GM23248 (cell line): ENCODE data around the gene ZBED4. TPM values are rescaled to one million over a fixed set of nuclear protein-coding genes. Genes with fewer than 3 reads are reported as not detected.

Experiments
- DNase-seq: peaks from one replicate; pipeline ENCODE4 v3.0.0-alpha.2; 2015
- H2AFZ ChIP-seq: fragments of 200-600 bp; sonication (generic); 2 replicates; pipeline ENCODE4 v1.6.1; 2016; ENCODE audit warnings: antibody characterized with exemption
- H3F3A ChIP-seq: fragments of 200-600 bp; sonication (generic); 2 replicates; pipeline ENCODE4 v1.6.1; 2016; ENCODE audit warnings: mild to moderate bottlenecking, antibody characterized with exemption, mixed run types; ENCODE audit not compliant: insufficient read depth
- H3K27ac ChIP-seq: fragments of 200-600 bp; sonication (generic); 2 replicates; pipeline ENCODE4 v1.5.1; 2016; ENCODE audit warnings: mild to moderate bottlenecking
- H3K27me3 ChIP-seq: fragments of 200-600 bp; sonication (generic); replicated peaks from 2 replicates; pipeline ENCODE4 v1.6.1; 2016; ENCODE audit warnings: mild to moderate bottlenecking; ENCODE audit not compliant: insufficient read depth
- H3K36me3 ChIP-seq: fragments of 200-600 bp; sonication (generic); 2 replicates; pipeline ENCODE4 v1.6.1; 2016; ENCODE audit warnings: low read depth, mild to moderate bottlenecking
- H3K4me1 ChIP-seq: fragments of 200-600 bp; sonication (generic); 2 replicates; pipeline ENCODE4 v1.6.1; 2016; ENCODE audit warnings: mild to moderate bottlenecking; ENCODE audit not compliant: insufficient read depth
- H3K4me2 ChIP-seq: fragments of 200-600 bp; sonication (generic); one replicate; pipeline ENCODE4 v1.6.1; 2016; ENCODE audit warnings: mild to moderate bottlenecking; ENCODE audit not compliant: unreplicated experiment
- H3K4me3 ChIP-seq: fragments of 200-600 bp; sonication (generic); 2 replicates; pipeline ENCODE4 v1.5.1; 2016; ENCODE audit warnings: mild to moderate bottlenecking
- H3K79me2 ChIP-seq: fragments of 200-600 bp; sonication (generic); 2 replicates; pipeline ENCODE4 v1.6.1; 2016; ENCODE audit warnings: mild to moderate bottlenecking; ENCODE audit not compliant: insufficient read depth
- H3K9ac ChIP-seq: fragments of 200-600 bp; sonication (generic); 2 replicates; pipeline ENCODE4 v1.6.1; 2016; ENCODE audit warnings: mild to moderate bottlenecking
- H3K9me2 ChIP-seq: fragments of 200-600 bp; sonication (generic); 2 replicates; pipeline ENCODE4 v1.6.1; 2016; ENCODE audit warnings: mixed run types, mild to moderate bottlenecking, moderate library complexity; ENCODE audit not compliant: insufficient read depth
- H3K9me3 ChIP-seq: fragments of 200-600 bp; sonication (generic); one replicate; pipeline ENCODE4 v1.6.1; 2017; ENCODE audit warnings: low read depth
- H4K20me1 ChIP-seq: fragments of 200-600 bp; sonication (generic); 2 replicates; pipeline ENCODE4 v1.6.0; 2016; ENCODE audit not compliant: insufficient read depth
- EZH2 ChIP-seq: fragments of 200-600 bp; sonication (generic); IDR thresholded peaks from 2 replicates; pipeline ENCODE4 v1.6.1; 2018; ENCODE audit warnings: antibody characterized with exemption, mild to moderate bottlenecking; ENCODE audit not compliant: insufficient read depth, poor library complexity, severe bottlenecking
- EZH2phosphoT487 ChIP-seq: fragments of 200-600 bp; sonication (generic); IDR thresholded peaks from 2 replicates; pipeline ENCODE4 v1.6.1; 2018; ENCODE audit warnings: antibody characterized with exemption, moderate library complexity, mild to moderate bottlenecking, low read depth; ENCODE audit not compliant: insufficient read depth
- WGBS, 2 experiments: methylation state at CpG; one replicate each; pipeline ENCODE4 v1.1.6; 2015 to 2017; ENCODE audit warnings: low lambda C conversion rate in 2 of 2, low coverage in 1 of 2; ENCODE audit errors: missing lambda C conversion rate in 2 of 2; 5-methylcytosine and 5-hydroxymethylcytosine counted together
- in situ Hi-C: fragments of 300-500 bp; cut with MboI; formaldehyde crosslinking; loops from 2 replicates; pipeline ENCODE4 v1.15.0; 2020
- polyA plus RNA-seq: library from polyadenylated mRNA; unstranded; fragments of >200 nt; fragmentation: Nextera tagmentation; extraction: Ambion mirVana; gene quantifications from 2 replicates; pipeline ENCODE4 v1.2.1, GENCODE V29; 2016
- total RNA-seq: library from RNA; depleted of rRNA; stranded (reverse); fragments of >200 nt; shearing (Covaris generic); gene quantifications from 2 replicates; pipeline ENCODE4 v1.2.3, GENCODE V29; 2014

ZBED4 gene
- total and polyA plus RNA-seq, 2 experiments from 2014 or later = 5.0 to 7.7 TPM

- Histone ChIP-seq H3K36me3 (no peaks in the 10 kb centered on the region), H3K9me2 (no peaks in the 10 kb centered on the region), H3K4me3 (no peak overlapping the region), H3F3A (no peaks in the 10 kb centered on the region), H3K27me3 (no peaks in the 10 kb centered on the region), H3K9ac (no peak overlapping the region), H3K4me1 (peaks cover 3% of the 10 kb centered on the region; the same call in 1 of the 2 replicates), H3K79me2 (peaks cover 21% of the 10 kb centered on the region), H3K4me2 (no peak overlapping the region), H2AFZ (no peak overlapping the region), H4K20me1 (no peaks in the 10 kb centered on the region), H3K27ac (no peak overlapping the region), H3K9me3 (no peaks in the 10 kb centered on the region)
- TF ChIP-seq EZH2 (no peak), EZH2phosphoT487 (no peak)
- WGBS, 2 experiments = 93 to 95% methylated on average over 12 of the region's 12 CpGs
- in situ Hi-C loops = no loop called here
- DNase-seq = no peak
These were observed 62.0 kb downstream of the ZBED4 start for GRCh38 chr22:49915610-49916009.

DNA sequence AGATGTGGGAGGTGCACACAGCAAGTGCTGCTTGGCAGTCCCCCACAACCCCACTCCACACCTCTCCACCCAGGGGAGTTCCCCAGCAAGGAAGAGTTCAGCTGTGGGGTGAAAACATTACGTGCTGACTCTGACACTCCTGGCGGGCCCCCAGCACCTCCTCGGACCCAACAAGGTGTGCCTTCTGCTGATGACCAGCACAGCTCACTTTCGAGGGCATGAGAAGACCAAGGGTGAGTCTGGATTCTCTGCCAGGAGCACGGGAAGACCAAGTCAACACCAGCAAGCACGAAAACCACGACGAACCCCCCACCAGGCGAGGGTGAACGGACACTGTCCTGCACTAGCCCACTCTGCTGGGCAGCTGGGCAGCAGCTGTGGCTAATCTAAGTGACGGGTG is 63.2 kb downstream of the ZBED4 start:
- no peaks in the 10 kb centered on the region for H3F3A ChIP-seq
- no peak overlapping the region for H3K4me2 ChIP-seq
- no peaks in the 10 kb centered on the region for H4K20me1 ChIP-seq
- H3K4me1 ChIP-seq = peaks cover 3% of the 10 kb centered on the region; the same call in 1 of the 2 replicates
- H3K9me3 ChIP-seq = no peaks in the 10 kb centered on the region
- H3K27ac ChIP-seq = no peak overlapping the region
- 0 out of 2 replicates have a peak overlapping the region, but pooled peaks have one; percentile 92 for H3K9ac ChIP-seq
- H3K9me2 ChIP-seq = no peaks in the 10 kb centered on the region
- in situ Hi-C loops = no loop called here
- no peak for DNase-seq
- no peaks in the 10 kb centered on the region for H3K27me3 ChIP-seq
- no peak overlapping the region for H3K4me3 ChIP-seq
- 89 to 92% methylated on average over 11 of the region's 11 CpGs for WGBS, 2 experiments
- no peaks in the 10 kb centered on the region for H3K36me3 ChIP-seq
- no peak overlapping the region for H2AFZ ChIP-seq
- TF ChIP-seq EZH2phosphoT487 (no peak), EZH2 (no peak)
- H3K79me2 ChIP-seq = peaks cover 21% of the 10 kb centered on the region

- Histone ChIP-seq H3K4me2 (peak within 1 kb of the TSS; percentile 96), H3K9me2 (no peaks in the 10 kb centered on the region), H2AFZ (peak within 1 kb of the TSS; percentile 87), H3K27me3 (no peaks in the 10 kb centered on the region), H3K36me3 (no peaks in the 10 kb centered on the region), H4K20me1 (no peaks in the 10 kb centered on the region), H3K9ac (peak within 1 kb of the TSS; percentile 92), H3K4me1 (peaks cover 3% of the 10 kb centered on the region; the same call in 1 of the 2 replicates), H3K79me2 (peaks cover 21% of the 10 kb centered on the region), H3F3A (no peaks in the 10 kb centered on the region), H3K27ac (peak within 1 kb of the TSS; percentile 88), H3K9me3 (no peaks in the 10 kb centered on the region), H3K4me3 (peak within 1 kb of the TSS; percentile 86)
- in situ Hi-C loops = no loop called here
- peak; percentile 99 for DNase-seq
- 0 to 1% methylated on average over 72 to 90 of the region's 103 CpGs for WGBS, 2 experiments
- TF ChIP-seq EZH2 (no peak), EZH2phosphoT487 (no peak)
These were observed 64.6 kb downstream of the ZBED4 start, which contains the start of the genes ALG12 and CRELD2 for GRCh38 chr22:49917974-49918910. TSS of gene ALG12 (minus strand) at chr22:49918438. CDS start at chr22:49913765, 4,673 bp downstream. TSS of gene CRELD2 (plus strand) at chr22:49918634. CDS start at chr22:49918770, 136 bp downstream.

- H3K27ac ChIP-seq = no peak overlapping the region
- peaks cover 21% of the 10 kb centered on the region for H3K79me2 ChIP-seq
- in situ Hi-C loops = no loop called here
- H4K20me1 ChIP-seq = no peaks in the 10 kb centered on the region
- peak overlapping the region; percentile 47 for H2AFZ ChIP-seq
- no peaks in the 10 kb centered on the region for H3K9me2 ChIP-seq
- DNase-seq = no peak
- H3K4me1 ChIP-seq = peaks cover 3% of the 10 kb centered on the region; the same call in 1 of the 2 replicates
- H3K9me3 ChIP-seq = no peaks in the 10 kb centered on the region
- H3K36me3 ChIP-seq = no peaks in the 10 kb centered on the region
- peak overlapping the region; percentile 92 for H3K9ac ChIP-seq
- 38 to 55% methylated on average over 32 to 47 of the region's 47 CpGs for WGBS, 2 experiments
- peak overlapping the region; percentile 65 for H3K4me2 ChIP-seq
- H3K4me3 ChIP-seq = peak overlapping the region; percentile 86
- no peak for TF ChIP-seq EZH2phosphoT487
- H3F3A ChIP-seq = no peaks in the 10 kb centered on the region
- H3K27me3 ChIP-seq = no peaks in the 10 kb centered on the region
These were observed 65.6 kb downstream of the ZBED4 start for GRCh38 chr22:49918911-49919881.
